HepG2 (cell line): ENCODE data around the gene PHLDB1.

Experiments
- ASH2L ChIP-seq: fragments of 300-600, 200-600 bp; sonication (generic); IDR thresholded peaks from 2 replicates; pipeline ENCODE4 v1.7.0; 2017; ENCODE audit warnings: low read depth, mild to moderate bottlenecking, moderate library complexity, mixed read lengths, low read length; ENCODE audit not compliant: insufficient read length
- HDAC6 ChIP-seq: fragments of 200-600 bp; sonication (generic); IDR thresholded peaks from 2 replicates; pipeline ENCODE4 v1.7.0; 2017; ENCODE audit warnings: mild to moderate bottlenecking, antibody characterized with exemption, low read length, low read depth
- HHEX ChIP-seq: IDR thresholded peaks from 2 replicates; pipeline ENCODE4 v1.6.1; 2016; ENCODE audit warnings: control low read depth
- NR2F1 ChIP-seq, 2 experiments: fragments of 450-650 bp in 1 of 2; formaldehyde crosslinking in 1 of 2; IDR thresholded peaks; 2 replicates each; pipeline versions ENCODE4 v1.5.0 to v1.6.1; 2016 to 2020; ENCODE audit warnings: mild to moderate bottlenecking in 1 of 2, missing compliant biosample characterization in 1 of 2, missing genetic modification reagents in 1 of 2, moderate library complexity in 1 of 2
- SIN3A ChIP-seq: IDR thresholded peaks from 2 replicates; pipeline ENCODE4 v1.6.1; 2011; ENCODE audit warnings: low read depth, mild to moderate bottlenecking, control low read depth, low read length, borderline replicate concordance
- STAG1 ChIP-seq: sonication (generic); formaldehyde crosslinking; IDR thresholded peaks from 2 replicates; pipeline ENCODE4 v1.4.0; 2020; ENCODE audit warnings: missing genetic modification reagents
- ZNF160 ChIP-seq: sonication (generic); formaldehyde crosslinking; IDR thresholded peaks from 2 replicates; pipeline ENCODE4 v1.8.0; 2022; ENCODE audit warnings: mild to moderate bottlenecking, inconsistent platforms, missing genetic modification reagents
- ZNF83 ChIP-seq: sonication (generic); formaldehyde crosslinking; IDR thresholded peaks from 2 replicates; pipeline ENCODE4 v1.4.0; 2020; ENCODE audit warnings: missing genetic modification reagents, mild to moderate bottlenecking, borderline replicate concordance
- TF ChIP-seq, protein P1 (sequence below): sonication (generic); formaldehyde crosslinking; IDR thresholded peaks from 2 replicates; pipeline ENCODE4 v1.8.0; 2022; ENCODE audit warnings: missing genetic modification reagents, mild to moderate bottlenecking, inconsistent platforms, borderline replicate concordance
- TF ChIP-seq, protein P2 (sequence below): sonication (generic); formaldehyde crosslinking; IDR thresholded peaks from 2 replicates; pipeline ENCODE4 v1.5.0; 2020; ENCODE audit warnings: missing genetic modification reagents, mild to moderate bottlenecking, borderline replicate concordance

DNA sequence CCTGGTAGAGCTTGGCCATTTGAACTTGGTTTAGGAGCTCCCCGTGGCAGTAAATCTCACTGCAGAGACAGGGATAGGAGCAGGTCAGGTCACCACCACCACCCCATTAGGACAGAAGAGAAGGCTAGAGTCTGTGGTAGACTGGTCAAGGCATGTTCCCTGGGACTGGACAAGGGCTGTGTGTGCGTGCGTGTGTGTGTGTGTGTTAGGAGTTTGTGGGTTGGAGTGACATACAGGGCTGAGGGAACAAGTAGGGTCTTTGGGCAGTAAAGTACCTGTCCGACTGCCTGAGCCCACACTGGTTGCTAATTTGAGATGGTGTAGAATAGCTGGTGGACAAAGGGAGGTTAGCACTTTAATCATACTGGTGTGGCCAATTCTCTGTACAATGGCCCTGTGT lies 56.0 kb downstream of the PHLDB1 start:
- TF ChIP-seq HDAC6: no peak
- no peak for TF ChIP-seq ZNF83 (CRISPR knock-in tag)
- TF ChIP-seq STAG1 (CRISPR knock-in tag): no peak
- TF ChIP-seq SIN3A: no peak
- no peak for TF ChIP-seq NR2F1 (CRISPR knock-in tag; IDR thresholded peaks at IDR 0.05)
- TF ChIP-seq, protein P1, sequence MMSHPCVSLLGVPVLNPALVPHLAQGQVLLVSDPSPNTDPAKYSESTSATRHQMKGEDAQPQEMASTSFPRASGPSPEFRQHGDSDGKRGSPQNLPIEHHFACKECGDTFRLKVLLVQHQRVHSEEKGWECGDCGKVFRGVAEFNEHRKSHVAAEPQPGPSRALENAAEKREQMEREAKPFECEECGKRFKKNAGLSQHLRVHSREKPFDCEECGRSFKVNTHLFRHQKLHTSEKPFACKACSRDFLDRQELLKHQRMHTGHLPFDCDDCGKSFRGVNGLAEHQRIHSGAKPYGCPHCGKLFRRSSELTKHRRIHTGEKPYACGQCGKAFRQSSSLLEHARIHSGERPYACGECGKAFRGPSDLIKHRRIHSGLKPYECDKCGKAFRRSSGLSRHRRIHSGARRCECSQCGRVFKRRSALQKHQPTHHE (CRISPR knock-in tag): no peak
- no peak for TF ChIP-seq ZNF160
- TF ChIP-seq, protein P2, sequence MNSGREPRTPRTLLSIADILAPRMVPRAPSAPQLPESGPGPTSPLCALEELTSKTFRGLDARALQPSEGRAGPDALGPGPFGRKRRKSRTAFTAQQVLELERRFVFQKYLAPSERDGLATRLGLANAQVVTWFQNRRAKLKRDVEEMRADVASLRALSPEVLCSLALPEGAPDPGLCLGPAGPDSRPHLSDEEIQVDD: no peak
- no peak for TF ChIP-seq ASH2L
- no peak for TF ChIP-seq HHEX (CRISPR knock-in tag)
